Measurements from ENCODE around the gene NDUFS8.

NDUFS8 gene

GRCh38 chr11:68003846-68004550 lies 26.5 kb upstream of the NDUFS8 start, which contains the start of gene UNC93B1:
Gene UNC93B1 (minus strand): TSS chr11:68004097. CDS start chr11:68004043, 54 bp downstream.
- DNase-seq = peak; percentile 86

- DNase-seq = no peak
Observed at GRCh38 chr11:68004551-68005335, 25.7 kb upstream of the NDUFS8 start.

DNA sequence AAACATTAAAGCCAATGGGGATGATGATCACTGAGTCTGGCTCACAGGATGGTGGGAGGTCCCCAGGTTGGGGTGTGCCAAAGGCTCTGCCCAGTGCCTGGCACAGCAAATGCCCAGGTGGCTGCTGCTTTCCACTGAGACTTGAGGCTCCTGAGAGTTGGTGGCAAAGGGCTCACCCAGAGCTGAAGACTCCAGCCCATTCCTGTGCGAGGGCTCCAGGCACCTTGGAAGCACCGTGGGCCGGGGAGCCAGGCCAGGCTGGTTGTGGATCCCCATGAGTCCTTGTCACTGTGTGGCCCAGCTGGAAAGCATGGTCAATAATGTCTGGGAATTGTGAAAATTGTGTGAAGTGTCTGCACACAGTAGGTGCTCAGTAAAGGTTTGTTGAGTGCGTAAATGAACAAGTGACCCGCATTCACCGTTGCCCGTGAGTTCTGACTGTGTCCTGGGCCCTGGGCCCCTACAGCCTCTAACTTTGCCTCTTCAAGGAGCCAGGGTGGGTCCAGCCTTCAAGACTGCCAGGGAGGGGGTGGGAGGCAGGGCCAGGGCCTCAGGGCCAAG lies 23.8 kb upstream of the NDUFS8 start:
- no peak for DNase-seq

DNA sequence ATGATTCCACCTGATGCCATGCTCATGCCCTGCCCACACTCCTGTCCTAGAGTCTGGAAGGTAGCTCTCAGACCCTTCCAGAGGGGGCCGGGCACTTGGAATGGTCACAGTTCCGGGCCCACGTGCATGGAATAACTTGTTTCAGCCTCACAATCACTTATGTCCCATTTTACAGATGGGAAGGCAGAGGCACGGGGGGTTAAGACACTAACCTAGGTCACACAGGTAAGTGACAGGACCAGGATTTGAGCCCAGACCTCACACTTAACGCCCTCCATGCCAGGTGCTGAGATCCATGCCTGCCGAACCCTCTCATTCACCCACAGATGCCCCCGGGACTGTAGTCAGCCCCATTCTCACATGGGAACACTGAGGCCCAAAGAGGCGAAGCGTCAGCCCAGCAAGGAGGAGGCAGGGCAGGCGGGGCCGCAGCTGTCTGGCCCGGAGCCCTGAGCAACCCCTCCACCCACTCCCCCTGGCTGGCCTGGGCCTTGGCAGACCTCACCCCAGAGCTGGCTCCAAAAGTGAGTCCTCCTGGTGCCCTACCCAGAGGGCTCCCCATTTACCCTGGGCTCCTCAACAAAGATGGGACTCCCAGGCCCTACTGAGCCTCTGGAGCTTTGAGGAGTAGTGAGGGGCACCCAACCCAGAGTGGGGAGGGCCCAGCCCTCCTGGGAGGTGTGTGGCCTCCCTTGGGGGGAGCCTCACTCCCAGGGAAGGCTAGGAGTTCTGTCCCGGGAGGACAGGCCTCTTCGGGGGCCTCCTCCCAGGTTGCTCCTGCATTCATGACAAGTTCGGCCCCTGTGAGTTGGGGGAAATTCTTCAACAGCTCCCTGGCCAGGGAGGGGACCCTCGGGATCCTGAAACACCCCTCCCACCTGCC lies 22.7 kb upstream of the NDUFS8 start:
- DNase-seq = no peak

GRCh38 chr11:68008381-68009337 lies 21.8 kb upstream of the NDUFS8 start:
- no peak for DNase-seq

- no peak for DNase-seq
Observed at GRCh38 chr11:68009391-68010089, 20.9 kb upstream of the NDUFS8 start.

GRCh38 chr11:68010090-68011041 lies 20.1 kb upstream of the NDUFS8 start, which contains the start of gene ALDH3B1:
Gene ALDH3B1 (plus strand): TSS chr11:68010327. CDS start chr11:68015298, 4,971 bp downstream.
- DNase-seq = peak; percentile 75

- no peak for DNase-seq
Observed at GRCh38 chr11:68011051-68011943, 19.2 kb upstream of the NDUFS8 start.

GRCh38 chr11:68012044-68012842 lies 18.2 kb upstream of the NDUFS8 start:
- DNase-seq = no peak

GRCh38 chr11:68012843-68013610 lies 17.5 kb upstream of the NDUFS8 start:
- DNase-seq = no peak

GRCh38 chr11:68013611-68014156 lies 16.8 kb upstream of the NDUFS8 start:
- no peak for DNase-seq

- DNase-seq = peak; percentile 48
Observed at GRCh38 chr11:68014157-68014946, 16.1 kb upstream of the NDUFS8 start.

GRCh38 chr11:68014947-68015447 lies 15.5 kb upstream of the NDUFS8 start:
- no peak for DNase-seq

DNA sequence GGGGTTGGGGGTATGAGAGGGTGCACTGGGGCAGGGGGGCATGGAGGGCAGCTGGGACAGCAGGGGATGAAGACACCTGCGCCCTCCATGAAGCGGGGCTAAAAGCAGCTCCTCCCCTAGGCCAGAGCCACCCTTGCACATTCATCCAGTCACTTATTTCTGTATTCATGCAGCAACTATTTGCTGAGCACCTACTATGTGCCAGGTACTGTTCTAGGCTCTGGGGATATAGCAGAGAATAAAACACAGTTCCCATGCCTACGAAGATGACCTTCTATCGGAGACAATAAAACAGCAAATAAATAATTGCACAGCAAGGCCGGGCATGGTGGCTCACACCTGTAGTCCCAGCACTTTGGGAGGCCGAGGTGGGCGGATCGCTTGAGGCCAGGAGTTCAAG lies 15.0 kb upstream of the NDUFS8 start:
- no peak for DNase-seq

DNA sequence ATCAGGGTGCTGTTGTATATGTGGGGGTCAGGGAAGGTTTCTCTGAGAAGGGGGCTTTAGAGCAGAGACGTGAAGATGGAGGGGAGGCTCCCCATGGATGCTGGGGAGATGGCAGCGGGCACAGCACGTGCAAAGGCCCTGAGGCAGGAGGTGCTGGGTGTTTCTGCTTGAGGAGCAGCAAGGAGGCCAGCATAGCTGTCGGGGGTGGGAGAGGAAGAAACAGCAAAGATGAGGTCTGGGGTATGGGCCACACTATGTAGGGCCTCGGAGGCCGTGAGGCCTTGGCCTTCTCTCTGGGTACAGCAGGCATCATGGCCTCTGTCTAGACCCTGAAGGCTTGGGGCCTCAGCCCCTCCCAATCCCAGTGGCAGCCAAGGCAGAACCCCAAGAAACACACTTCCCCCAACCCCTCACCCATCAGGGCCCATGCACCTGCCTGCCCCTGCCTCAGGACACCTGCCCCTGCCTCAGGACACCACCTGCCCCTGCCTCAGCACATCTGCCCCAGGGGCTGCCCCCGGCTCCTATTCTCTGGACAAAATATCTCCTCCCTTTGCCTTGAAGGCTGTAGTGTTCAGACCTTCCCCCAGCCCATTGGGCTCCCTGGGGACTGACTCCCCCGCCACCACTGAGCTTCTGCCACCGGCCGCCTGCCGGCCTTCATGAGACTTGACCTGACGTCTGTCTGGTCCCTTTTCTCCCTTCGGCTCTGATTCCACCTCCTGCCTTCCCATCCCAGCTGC lies 14.1 kb upstream of the NDUFS8 start:
- no peak for DNase-seq
